Measurements from ENCODE around the gene SPATA46. TPM values are rescaled to one million over a fixed set of nuclear protein-coding genes. Genes with fewer than 3 reads are reported as not detected.
"Not testable (repeated sequence)": the region's sequence is repeated elsewhere in the genome, so short reads cannot be mapped to it uniquely, and the experiment has no call there.

Gene SPATA46
- total and polyA plus RNA-seq, 11 donors, result not detected

DNA sequence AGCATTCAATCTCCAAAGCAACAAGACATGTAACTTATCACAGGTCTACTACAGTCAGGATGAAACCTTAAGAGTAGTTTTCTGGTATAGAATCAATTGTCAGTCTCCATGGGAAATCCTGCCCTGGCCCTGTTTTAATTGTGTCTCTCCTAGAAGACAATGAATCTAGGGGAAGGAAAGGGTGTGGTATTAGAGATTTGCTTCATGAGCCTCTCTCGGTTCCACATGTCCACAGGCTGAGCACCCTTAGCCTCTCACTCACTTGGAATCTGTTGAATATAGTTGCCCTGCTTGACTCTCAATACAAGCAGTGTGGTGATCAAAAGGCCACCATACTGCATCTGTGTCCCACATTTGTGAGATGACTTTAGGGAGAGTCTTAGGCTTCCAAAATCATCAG, 17.7 kb downstream of the SPATA46 start:
- Histone ChIP-seq H3K36me3 (peaks cover 0 to 7% (median 0%) of the 10 kb centered on the region in 9 donors), H3K27me3 (no peaks in the 10 kb centered on the region), H3K27ac (no peak overlapping the region), H3K4me1 (peaks cover 0 to 4% (median 0%) of the 10 kb centered on the region in 12 donors), H3K9me3 (no peaks in the 10 kb centered on the region), H3K4me3 (no peak overlapping the region)
- TF ChIP-seq, protein P1, sequence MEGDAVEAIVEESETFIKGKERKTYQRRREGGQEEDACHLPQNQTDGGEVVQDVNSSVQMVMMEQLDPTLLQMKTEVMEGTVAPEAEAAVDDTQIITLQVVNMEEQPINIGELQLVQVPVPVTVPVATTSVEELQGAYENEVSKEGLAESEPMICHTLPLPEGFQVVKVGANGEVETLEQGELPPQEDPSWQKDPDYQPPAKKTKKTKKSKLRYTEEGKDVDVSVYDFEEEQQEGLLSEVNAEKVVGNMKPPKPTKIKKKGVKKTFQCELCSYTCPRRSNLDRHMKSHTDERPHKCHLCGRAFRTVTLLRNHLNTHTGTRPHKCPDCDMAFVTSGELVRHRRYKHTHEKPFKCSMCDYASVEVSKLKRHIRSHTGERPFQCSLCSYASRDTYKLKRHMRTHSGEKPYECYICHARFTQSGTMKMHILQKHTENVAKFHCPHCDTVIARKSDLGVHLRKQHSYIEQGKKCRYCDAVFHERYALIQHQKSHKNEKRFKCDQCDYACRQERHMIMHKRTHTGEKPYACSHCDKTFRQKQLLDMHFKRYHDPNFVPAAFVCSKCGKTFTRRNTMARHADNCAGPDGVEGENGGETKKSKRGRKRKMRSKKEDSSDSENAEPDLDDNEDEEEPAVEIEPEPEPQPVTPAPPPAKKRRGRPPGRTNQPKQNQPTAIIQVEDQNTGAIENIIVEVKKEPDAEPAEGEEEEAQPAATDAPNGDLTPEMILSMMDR (IDR thresholded peaks at IDR 0.05), result no peak
- TF ChIP-seq POLR2A (IDR thresholded peaks at IDR 0.05), result no peak
- 56 to 72% (median 60%) methylated on average over 1 of the region's 1 CpG for WGBS, 4 donors
- DNase-seq, result no peak
- intact Hi-C loops (cut with DNase I), result no loop called here
- ATAC-seq, result peak in 2 of 4 donors; percentile 38 to 70

DNA sequence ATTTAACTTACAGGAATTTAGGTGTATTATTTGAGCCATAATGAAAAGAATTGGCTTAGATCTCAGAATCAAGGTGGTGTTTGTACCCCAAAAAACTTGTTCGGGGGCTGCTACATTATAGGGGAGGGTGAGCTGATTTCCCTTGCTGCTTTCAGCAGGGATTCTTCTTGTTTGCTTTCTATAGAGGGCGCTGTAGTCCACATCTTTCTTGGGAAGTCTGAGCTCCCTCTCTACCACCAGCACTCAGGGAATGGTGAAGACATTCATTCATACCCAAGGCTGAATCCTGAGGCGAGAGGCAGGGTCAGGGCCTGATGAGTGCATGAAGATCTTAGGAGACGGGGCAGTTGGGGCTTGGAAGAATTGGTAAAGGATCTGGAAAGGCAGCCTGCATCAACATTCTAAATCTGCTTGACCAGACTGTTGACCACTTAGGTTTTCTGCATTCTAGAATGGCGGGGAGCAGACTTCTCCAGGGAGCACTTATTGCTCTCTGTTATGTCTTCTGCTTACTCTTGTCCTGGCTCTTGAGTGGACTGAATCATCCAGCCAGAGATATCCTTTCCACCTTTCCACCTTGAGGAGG, 18.9 kb downstream of the SPATA46 start:
- WGBS, 4 donors, result 55 to 74% (median 67%) methylated on average over 4 to 5 of the region's 5 CpGs
- Histone ChIP-seq H3K4me3 (no peak overlapping the region), H3K9me3 (no peaks in the 10 kb centered on the region), H3K36me3 (peaks cover 0 to 7% (median 0%) of the 10 kb centered on the region in 9 donors), H3K27me3 (no peaks in the 10 kb centered on the region), H3K27ac (no peak overlapping the region), H3K4me1 (peaks cover 0 to 8% (median 0%) of the 10 kb centered on the region in 12 donors)
- no peak for DNase-seq
- TF ChIP-seq, protein P1 (IDR thresholded peaks at IDR 0.05), result peak in 9 of 12 donors; percentile 6 to 49 (median 23)
- TF ChIP-seq POLR2A (IDR thresholded peaks at IDR 0.05), result no peak
- no peak for ATAC-seq
- intact Hi-C loops (cut with DNase I), result no loop called here

DNA sequence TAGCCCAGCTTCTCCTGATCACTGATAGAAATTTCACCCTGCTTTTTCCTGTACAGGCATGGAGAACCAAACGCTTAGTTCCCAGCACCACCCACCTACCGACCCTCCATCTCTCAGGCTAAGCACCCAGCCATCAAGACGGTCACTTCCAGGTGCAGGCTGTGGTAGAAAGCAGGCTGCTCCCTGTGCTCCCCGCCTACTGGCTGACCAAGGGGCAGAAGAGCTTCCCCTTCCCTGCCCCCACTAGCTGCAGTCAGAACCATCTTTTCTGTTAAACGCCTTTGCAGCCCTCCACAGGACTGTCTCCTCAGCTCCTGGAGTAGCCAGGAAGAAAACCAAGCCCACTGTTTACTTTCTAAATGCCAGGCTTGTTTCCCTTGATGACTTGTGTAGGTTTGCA, 23.0 kb downstream of the SPATA46 start:
- H3K27me3 ChIP-seq, result no peaks in the 10 kb centered on the region
- intact Hi-C loops (cut with DNase I), result loop anchor here in 1 of 10 donors (5.0 kb wide), 1 partner anchor 51 kb away; no protein-coding TSS in a partner anchor
- peaks cover 0 to 7% (median 0%) of the 10 kb centered on the region in 9 donors for H3K36me3 ChIP-seq
- H3K4me3 ChIP-seq, result no peak overlapping the region
- TF ChIP-seq, protein P1 (IDR thresholded peaks at IDR 0.05), result no peak
- no peak for TF ChIP-seq POLR2A (IDR thresholded peaks at IDR 0.05)
- DNase-seq (no peak), ATAC-seq (no peak)
- WGBS, 4 donors, result 74 to 88% (median 79%) methylated on average over 5 of the region's 5 CpGs
- H3K4me1 ChIP-seq, result peaks cover 0 to 15% (median 0%) of the 10 kb centered on the region in 12 donors
- no peaks in the 10 kb centered on the region for H3K9me3 ChIP-seq
- no peak overlapping the region for H3K27ac ChIP-seq

DNA sequence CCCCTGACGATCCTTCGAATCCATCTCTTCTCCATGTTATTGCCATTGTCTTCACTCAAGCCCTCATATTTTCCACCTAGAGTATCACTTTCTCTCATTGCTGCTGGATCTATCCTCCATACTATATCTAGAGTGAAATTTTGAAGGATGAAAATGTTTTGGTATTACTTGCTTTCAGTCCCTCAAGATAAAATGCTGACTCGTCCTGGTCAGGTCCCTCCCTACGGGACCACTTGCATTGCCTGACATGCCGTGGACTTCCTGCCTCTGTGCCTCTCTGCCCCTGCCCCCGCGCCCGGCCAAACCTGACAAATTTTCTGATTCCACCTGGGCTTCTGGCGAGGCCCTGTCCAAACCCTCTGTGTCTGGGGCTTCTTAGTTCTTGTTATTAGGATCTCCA, 23.6 kb downstream of the SPATA46 start:
- H3K27ac ChIP-seq, result no peak overlapping the region
- peaks cover 0 to 15% (median 0%) of the 10 kb centered on the region in 12 donors for H3K4me1 ChIP-seq
- DNase-seq (no peak), ATAC-seq (no peak)
- H3K27me3 ChIP-seq, result no peaks in the 10 kb centered on the region
- 84 to 89% (median 85%) methylated on average over 9 of the region's 9 CpGs for WGBS, 4 donors
- TF ChIP-seq, protein P1 (IDR thresholded peaks at IDR 0.05), result no peak
- no peak for TF ChIP-seq POLR2A (IDR thresholded peaks at IDR 0.05)
- H3K4me3 ChIP-seq, result no peak overlapping the region
- peaks cover 0 to 7% (median 0%) of the 10 kb centered on the region in 9 donors for H3K36me3 ChIP-seq
- no peaks in the 10 kb centered on the region for H3K9me3 ChIP-seq
- intact Hi-C loops (cut with DNase I), result loop anchor here in 1 of 10 donors (5.0 kb wide), 1 partner anchor 51 kb away; no protein-coding TSS in a partner anchor

DNA sequence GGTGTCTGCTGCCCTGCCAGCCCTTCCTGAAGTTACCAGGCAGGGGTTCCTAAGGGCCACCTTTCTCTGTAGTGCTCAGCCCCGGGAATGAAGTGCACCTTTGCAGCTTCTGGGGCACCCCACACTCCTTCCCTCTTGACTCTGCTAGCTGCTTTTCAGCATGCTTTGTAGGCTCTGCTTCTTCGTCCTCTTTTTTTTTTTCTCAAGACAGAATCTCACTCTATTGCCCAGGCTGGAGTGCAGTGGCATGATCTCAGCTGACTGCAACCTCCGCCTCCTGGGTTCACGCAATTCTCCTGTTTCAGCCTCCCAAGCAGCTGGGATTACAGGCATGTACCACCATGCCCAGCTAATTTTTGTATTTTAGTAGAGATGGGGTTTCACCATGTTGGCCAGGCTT, 24.8 kb downstream of the SPATA46 start:
- peaks cover 0 to 12% (median 0%) of the 10 kb centered on the region in 12 donors for H3K4me1 ChIP-seq
- not testable (repeated sequence) for H3K4me3 ChIP-seq, H3K27me3 ChIP-seq, H3K27ac ChIP-seq, H3K36me3 ChIP-seq, ATAC-seq, DNase-seq, H3K9me3 ChIP-seq
- 67 to 96% (median 80%) methylated on average over 3 to 4 of the region's 4 CpGs for WGBS, 4 donors
- intact Hi-C loops (cut with DNase I), result loop anchor here in 1 of 10 donors (5.0 kb wide), 1 partner anchor 50 kb away; no protein-coding TSS in a partner anchor
